OCI-M1 (cell line): ENCODE results near the gene WDFY2.

ENCODE experiments used
- DNase-seq: peaks from one replicate; lab custom pipeline; 2025; lab: John Stamatoyannopoulos, UW

The WDFY2 gene

GRCh38 chr13:51797664-51798488 is 213.6 kb downstream of the WDFY2 start:
- DNase-seq = peak; percentile 60

- DNase-seq = no peak
Measured at GRCh38 chr13:51799261-51799660, 215.0 kb downstream of the WDFY2 start.

GRCh38 chr13:51800486-51800885 is 216.2 kb downstream of the WDFY2 start:
- no peak for DNase-seq

- DNase-seq = no peak
Measured at GRCh38 chr13:51801631-51802099, 217.4 kb downstream of the WDFY2 start.

- no peak for DNase-seq
Measured at GRCh38 chr13:51802631-51803418, 218.6 kb downstream of the WDFY2 start.

- DNase-seq = peak; percentile 93
Measured at GRCh38 chr13:51803422-51804294, 219.4 kb downstream of the WDFY2 start, which contains the start of gene DHRS12. DHRS12 (minus strand) TSS chr13:51804163; CDS start chr13:51799659, 4,504 bp downstream.

- DNase-seq = no peak
Measured at GRCh38 chr13:51804295-51805172, 220.3 kb downstream of the WDFY2 start.

GRCh38 chr13:51805313-51805712 is 221.1 kb downstream of the WDFY2 start:
- DNase-seq = no peak

- no peak for DNase-seq
Measured at GRCh38 chr13:51805925-51806324, 221.7 kb downstream of the WDFY2 start.

GRCh38 chr13:51806566-51806965 is 222.3 kb downstream of the WDFY2 start:
- peak; percentile 75 for DNase-seq

GRCh38 chr13:51807041-51807440 is 222.8 kb downstream of the WDFY2 start:
- DNase-seq = peak; percentile 38

- no peak for DNase-seq
Measured at GRCh38 chr13:51808811-51809210, 224.5 kb downstream of the WDFY2 start.

- DNase-seq = no peak
Measured at GRCh38 chr13:51811046-51811445, 226.8 kb downstream of the WDFY2 start.

GRCh38 chr13:51811920-51812451 is 227.7 kb downstream of the WDFY2 start:
- DNase-seq = no peak

GRCh38 chr13:51814071-51814470 is 229.8 kb downstream of the WDFY2 start:
- no peak for DNase-seq

GRCh38 chr13:51814825-51815650 is 230.8 kb downstream of the WDFY2 start:
- peak; percentile 88 for DNase-seq

GRCh38 chr13:51815848-51816247 is 231.6 kb downstream of the WDFY2 start:
- no peak for DNase-seq

GRCh38 chr13:51816604-51817249 is 232.5 kb downstream of the WDFY2 start:
- no peak for DNase-seq
